Measurements from ENCODE around the gene TP53BP1.

GRCh38 chr15:43528542-43529007 is 35.6 kb upstream of the TP53BP1 start:
- TF ChIP-seq CTCF (IDR thresholded peaks at IDR 0.05) (no peak), POLR2A (IDR thresholded peaks at IDR 0.05) (no peak)
